Progenitor cell of endocrine pancreas (in vitro differentiated cells): ENCODE results near the gene MIER2. TPM values are rescaled to one million over a fixed set of nuclear protein-coding genes. Genes with fewer than 3 reads are reported as not detected.

Experiments
- DNase-seq: peaks from one replicate; pipeline ENCODE4 v3.0.0; 2021; ENCODE audit warnings: low spot score; ENCODE audit not compliant: unreplicated experiment
- H3K27ac Mint-ChIP-seq: 2 replicates; pipeline ENCODE4 v1.8.0; 2021; ENCODE audit warnings: mild to moderate bottlenecking, moderate library complexity, mixed read lengths
- H3K27me3 Mint-ChIP-seq: 2 replicates; pipeline ENCODE4 v1.8.0; 2021; ENCODE audit warnings: mixed read lengths
- H3K36me3 Mint-ChIP-seq: 2 replicates; pipeline ENCODE4 v1.8.0; 2022; ENCODE audit warnings: mixed read lengths; ENCODE audit not compliant: insufficient read depth
- H3K4me1 Mint-ChIP-seq: 2 replicates; pipeline ENCODE4 v1.8.0; 2021; ENCODE audit warnings: low read depth, mixed read lengths
- H3K4me3 Mint-ChIP-seq: 2 replicates; pipeline ENCODE4 v1.8.0; 2021; ENCODE audit warnings: low read depth, mild to moderate bottlenecking, moderate library complexity, mixed read lengths
- H3K9me3 Mint-ChIP-seq: 2 replicates; pipeline ENCODE4 v1.8.0; 2021; ENCODE audit warnings: low read depth, mixed read lengths
- total RNA-seq: library from RNA; stranded (reverse); gene quantifications from 2 replicates; pipeline ENCODE4 v1.2.1, GENCODE V29; 2021
- TF ChIP-seq, protein P1 (sequence below): fragments of 200-600 bp; sonication (generic); IDR thresholded peaks from one replicate; pipeline ENCODE4 v1.5.0; 2021; ENCODE audit warnings: antibody characterized with exemption, mild to moderate bottlenecking; ENCODE audit not compliant: unreplicated experiment

Gene MIER2
- total RNA-seq, 1 donor from 2014 or later, result 46.7 TPM

DNA sequence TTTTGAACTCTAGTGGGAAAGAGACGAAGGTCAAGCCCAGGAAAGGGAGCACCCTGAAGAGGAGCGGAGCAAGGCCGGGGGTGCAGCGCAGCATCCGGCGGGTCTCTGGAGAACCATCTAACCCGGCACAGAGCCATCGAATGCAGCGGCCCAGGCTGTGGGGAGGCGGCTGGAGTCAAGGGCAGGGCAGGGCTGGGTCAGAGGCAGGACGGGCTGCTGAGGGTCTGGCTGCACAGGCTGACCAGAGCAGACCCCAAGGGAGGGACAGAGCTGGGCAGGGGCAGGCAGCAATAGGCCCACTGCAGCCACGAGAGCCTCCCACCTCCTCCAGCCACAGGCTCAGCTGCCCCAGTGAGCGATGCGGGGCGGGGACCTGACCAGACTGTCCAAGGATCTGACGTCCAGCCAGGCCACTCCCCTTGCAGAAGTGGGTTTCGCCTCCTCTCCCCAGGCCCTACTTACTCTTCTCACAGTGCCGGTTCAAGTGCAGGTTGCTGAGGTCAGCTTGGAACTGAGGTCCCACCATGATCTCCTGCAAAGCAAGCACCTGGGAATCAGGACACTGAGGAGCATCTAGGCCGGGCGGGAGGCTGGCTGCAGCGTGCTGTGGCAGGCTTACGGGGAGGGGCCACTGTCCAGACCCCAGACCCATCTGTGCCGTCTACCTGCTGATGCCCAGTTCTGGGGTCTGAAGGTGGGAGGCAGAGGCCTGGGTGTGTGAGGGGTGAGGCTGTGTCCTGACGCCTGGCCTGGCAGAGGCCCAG is 19.2 kb downstream of the MIER2 start:
- H3K4me1 Mint-ChIP-seq, result no peaks in the 10 kb centered on the region
- no peak for DNase-seq
- no peak overlapping the region for H3K27ac Mint-ChIP-seq
- peaks cover 44% of the 10 kb centered on the region for H3K36me3 Mint-ChIP-seq
- TF ChIP-seq, protein P1, sequence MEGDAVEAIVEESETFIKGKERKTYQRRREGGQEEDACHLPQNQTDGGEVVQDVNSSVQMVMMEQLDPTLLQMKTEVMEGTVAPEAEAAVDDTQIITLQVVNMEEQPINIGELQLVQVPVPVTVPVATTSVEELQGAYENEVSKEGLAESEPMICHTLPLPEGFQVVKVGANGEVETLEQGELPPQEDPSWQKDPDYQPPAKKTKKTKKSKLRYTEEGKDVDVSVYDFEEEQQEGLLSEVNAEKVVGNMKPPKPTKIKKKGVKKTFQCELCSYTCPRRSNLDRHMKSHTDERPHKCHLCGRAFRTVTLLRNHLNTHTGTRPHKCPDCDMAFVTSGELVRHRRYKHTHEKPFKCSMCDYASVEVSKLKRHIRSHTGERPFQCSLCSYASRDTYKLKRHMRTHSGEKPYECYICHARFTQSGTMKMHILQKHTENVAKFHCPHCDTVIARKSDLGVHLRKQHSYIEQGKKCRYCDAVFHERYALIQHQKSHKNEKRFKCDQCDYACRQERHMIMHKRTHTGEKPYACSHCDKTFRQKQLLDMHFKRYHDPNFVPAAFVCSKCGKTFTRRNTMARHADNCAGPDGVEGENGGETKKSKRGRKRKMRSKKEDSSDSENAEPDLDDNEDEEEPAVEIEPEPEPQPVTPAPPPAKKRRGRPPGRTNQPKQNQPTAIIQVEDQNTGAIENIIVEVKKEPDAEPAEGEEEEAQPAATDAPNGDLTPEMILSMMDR, result no peak
- peaks cover 9% of the 10 kb centered on the region for H3K9me3 Mint-ChIP-seq
- H3K4me3 Mint-ChIP-seq, result no peak overlapping the region
- H3K27me3 Mint-ChIP-seq, result no peaks in the 10 kb centered on the region

DNA sequence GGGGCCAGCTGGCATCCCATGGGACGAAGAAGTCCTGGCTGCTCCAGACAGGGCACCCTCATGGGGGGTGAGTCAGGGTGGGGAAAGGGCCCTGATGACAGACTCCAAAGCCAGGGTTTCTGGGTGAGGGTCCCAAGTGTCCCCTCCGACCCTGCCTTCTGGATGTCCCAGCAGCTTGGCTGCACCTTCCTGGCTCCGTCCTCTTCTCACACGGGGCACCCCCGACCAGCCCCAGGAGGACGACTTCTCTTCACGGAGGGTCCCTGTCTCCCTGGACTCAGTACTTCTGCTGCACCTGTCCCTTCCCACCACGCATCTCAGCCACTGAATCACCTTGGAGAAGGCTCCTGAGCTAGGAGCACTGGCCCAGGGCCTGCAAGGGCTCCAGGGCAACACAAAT is 19.9 kb downstream of the MIER2 start:
- Mint-ChIP-seq H3K27me3 (no peaks in the 10 kb centered on the region), H3K4me3 (no peak overlapping the region), H3K9me3 (peaks cover 9% of the 10 kb centered on the region), H3K36me3 (peaks cover 45% of the 10 kb centered on the region), H3K4me1 (no peaks in the 10 kb centered on the region), H3K27ac (no peak overlapping the region)
- no peak for DNase-seq
- TF ChIP-seq, protein P1, result no peak

GRCh38 chr19:322616-323015 is 22.0 kb downstream of the MIER2 start:
- peaks cover 38% of the 10 kb centered on the region for H3K36me3 Mint-ChIP-seq
- TF ChIP-seq, protein P1, result no peak

GRCh38 chr19:318509-318774 is 26.2 kb downstream of the MIER2 start:
- Mint-ChIP-seq H3K4me3 (no peak overlapping the region), H3K27ac (no peak overlapping the region), H3K9me3 (peaks cover 11% of the 10 kb centered on the region), H3K36me3 (peaks cover 52% of the 10 kb centered on the region), H3K4me1 (no peaks in the 10 kb centered on the region), H3K27me3 (no peaks in the 10 kb centered on the region)
- DNase-seq, result no peak
- TF ChIP-seq, protein P1, result no peak

More at GRCh38 chr19:322616-323015, 22.0 kb downstream of the MIER2 start:
- Mint-ChIP-seq H3K4me1 (no peaks in the 10 kb centered on the region), H3K27me3 (no peaks in the 10 kb centered on the region), H3K9me3 (peaks cover 11% of the 10 kb centered on the region), H3K4me3 (no peak overlapping the region), H3K27ac (no peak overlapping the region)
- DNase-seq, result no peak

GRCh38 chr19:317710-318508 is 26.7 kb downstream of the MIER2 start:
- TF ChIP-seq, protein P1, result no peak
- H3K36me3 Mint-ChIP-seq, result peaks cover 52% of the 10 kb centered on the region

More at GRCh38 chr19:317710-318508, 26.7 kb downstream of the MIER2 start:
- DNase-seq, result no peak
- H3K4me3 Mint-ChIP-seq, result no peak overlapping the region
- H3K9me3 Mint-ChIP-seq, result peaks cover 11% of the 10 kb centered on the region
- H3K27me3 Mint-ChIP-seq, result no peaks in the 10 kb centered on the region
- no peaks in the 10 kb centered on the region for H3K4me1 Mint-ChIP-seq
- H3K27ac Mint-ChIP-seq, result no peak overlapping the region
